GM21528 (cell line): Measurements from ENCODE around the gene ATP2A1.

Experiments used
- ATAC-seq: cut with Tn5 transposase; IDR thresholded peaks from one replicate; pipeline ENCODE4 v1.9.1; 2021; ENCODE audit warnings: mild to moderate bottlenecking, moderate library complexity; ENCODE audit not compliant: unreplicated experiment, low FRiP score

The ATP2A1 gene

DNA sequence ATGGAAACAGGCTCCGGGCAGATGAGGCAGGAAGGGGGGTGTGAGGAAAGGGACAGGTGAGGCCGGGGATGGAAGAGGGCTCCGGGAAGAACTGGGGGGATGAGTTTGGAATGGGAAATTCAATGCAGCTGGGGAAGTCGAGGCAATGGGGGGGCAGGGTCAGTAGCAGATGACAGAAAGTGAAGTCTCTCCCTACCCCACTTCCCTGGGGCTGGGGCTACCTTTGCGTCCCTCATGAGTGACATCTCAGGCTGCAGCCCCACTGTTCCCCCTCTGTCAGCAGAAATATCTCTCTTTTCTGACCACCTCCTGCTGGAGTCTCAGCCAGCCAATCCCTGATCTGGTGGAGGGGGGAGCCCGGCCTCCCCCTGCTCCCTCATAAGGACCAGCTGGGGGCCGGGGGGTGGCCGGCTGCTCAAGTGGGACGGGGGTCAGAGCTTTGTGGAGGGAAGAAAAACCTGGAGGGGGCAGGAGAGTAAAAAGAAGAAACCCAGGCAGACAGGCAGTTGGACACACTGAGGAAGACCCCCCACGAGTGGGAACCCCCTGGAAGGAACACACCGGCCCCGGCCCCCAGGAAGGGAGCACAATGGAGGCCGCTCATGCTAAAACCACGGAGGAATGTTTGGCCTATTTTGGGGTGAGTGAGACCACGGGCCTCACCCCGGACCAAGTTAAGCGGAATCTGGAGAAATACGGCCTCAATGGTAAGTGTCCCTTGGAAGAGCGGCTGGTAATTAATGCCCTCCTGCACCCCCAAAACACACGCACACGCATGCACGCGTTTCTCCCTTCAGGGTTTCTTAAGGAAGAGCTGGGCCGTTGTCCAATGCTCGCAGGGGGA is at the start of gene ATP2A1:
Gene ATP2A1, plus strand, starts transcription at position 406 of the 844 bp plus-strand sequence. Its CDS starts 184 bp downstream, at position 590.
- no peak for ATAC-seq

GRCh38 chr16:28829747-28830146 is 48.5 kb upstream of the ATP2A1 start:
- ATAC-seq: no peak

GRCh38 chr16:28830531-28830930 is 47.8 kb upstream of the ATP2A1 start:
- no peak for ATAC-seq

- ATAC-seq: no peak
Observed at GRCh38 chr16:28834349-28834748, 43.9 kb upstream of the ATP2A1 start.

DNA sequence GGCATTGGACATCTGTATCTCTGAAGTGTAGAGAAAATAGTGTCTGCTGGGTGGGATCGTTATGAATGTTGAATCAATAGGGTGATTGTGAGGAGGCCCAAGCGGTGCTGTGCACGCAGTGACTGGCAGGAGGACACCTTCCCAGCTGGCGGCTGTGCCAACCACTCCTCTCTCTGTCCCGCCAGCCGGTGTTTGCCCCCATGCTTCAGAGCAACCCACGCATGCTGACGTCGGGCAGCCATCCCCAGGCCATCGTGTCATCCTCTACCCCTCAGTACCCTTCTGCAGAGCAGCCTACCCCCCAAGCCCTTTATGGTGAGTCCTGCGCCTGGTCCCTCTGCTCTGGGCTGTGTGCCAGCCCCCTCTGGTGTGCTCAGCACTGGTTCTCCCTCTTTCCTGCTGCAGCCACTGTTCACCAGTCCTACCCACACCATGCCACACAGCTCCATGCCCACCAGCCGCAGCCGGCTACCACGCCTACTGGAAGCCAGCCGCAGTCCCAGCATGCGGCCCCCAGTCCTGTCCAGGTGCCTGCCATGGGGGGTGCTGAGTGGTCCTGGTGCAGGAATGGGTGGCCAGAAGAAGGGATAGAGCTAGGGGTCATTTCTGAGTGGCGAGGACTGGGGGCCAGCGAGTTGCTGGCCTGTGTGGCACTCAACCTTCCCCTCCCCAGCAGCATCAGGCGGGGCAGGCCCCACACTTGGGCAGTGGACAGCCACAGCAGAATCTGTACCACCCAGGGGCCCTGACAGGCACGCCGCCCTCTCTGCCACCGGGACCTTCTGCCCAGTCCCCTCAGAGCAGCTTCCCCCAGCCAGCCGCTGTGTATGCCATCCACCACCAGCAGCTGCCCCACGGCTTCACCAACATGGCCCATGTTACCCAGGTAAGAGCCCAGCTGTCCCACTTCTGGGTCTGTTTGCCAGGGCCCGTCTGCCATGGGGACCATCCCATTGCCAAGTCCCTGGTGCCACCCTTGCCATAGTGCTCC is 43.1 kb upstream of the ATP2A1 start:
- ATAC-seq: no peak

GRCh38 chr16:28835864-28836760 is 42.2 kb upstream of the ATP2A1 start:
- no peak for ATAC-seq

- ATAC-seq: no peak
Observed at GRCh38 chr16:28836761-28837064, 41.6 kb upstream of the ATP2A1 start.

GRCh38 chr16:28837672-28838557 is 40.4 kb upstream of the ATP2A1 start:
- no peak for ATAC-seq

- ATAC-seq: no peak
Observed at GRCh38 chr16:28838558-28838918, 39.8 kb upstream of the ATP2A1 start.

- ATAC-seq: no peak
Observed at GRCh38 chr16:28839004-28839639, 39.2 kb upstream of the ATP2A1 start.

- ATAC-seq: no peak
Observed at GRCh38 chr16:28839899-28840298, 38.4 kb upstream of the ATP2A1 start.

DNA sequence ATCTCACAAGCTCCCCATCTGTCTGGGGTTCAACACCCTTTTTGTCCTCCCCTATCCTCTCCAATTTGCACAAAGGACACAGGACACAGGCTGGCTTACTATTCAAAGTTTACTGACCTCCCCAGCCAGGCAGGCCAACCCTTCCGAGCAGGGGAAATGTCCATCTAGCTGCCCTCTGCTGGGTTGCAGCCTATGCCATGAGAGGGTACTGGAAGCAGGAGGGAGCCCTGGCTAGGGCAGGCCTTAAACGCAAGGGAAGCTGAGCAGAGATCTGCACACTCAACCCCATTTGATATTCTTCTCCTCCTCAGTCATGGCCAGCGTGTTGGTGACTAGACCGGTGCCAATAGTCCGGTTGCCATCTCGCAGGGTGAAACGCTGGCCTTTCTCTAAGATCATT is 35.6 kb upstream of the ATP2A1 start:
- no peak for ATAC-seq

- no peak for ATAC-seq
Observed at GRCh38 chr16:28843766-28844165, 34.5 kb upstream of the ATP2A1 start.

- no peak for ATAC-seq
Observed at GRCh38 chr16:28844226-28844885, 33.9 kb upstream of the ATP2A1 start.

DNA sequence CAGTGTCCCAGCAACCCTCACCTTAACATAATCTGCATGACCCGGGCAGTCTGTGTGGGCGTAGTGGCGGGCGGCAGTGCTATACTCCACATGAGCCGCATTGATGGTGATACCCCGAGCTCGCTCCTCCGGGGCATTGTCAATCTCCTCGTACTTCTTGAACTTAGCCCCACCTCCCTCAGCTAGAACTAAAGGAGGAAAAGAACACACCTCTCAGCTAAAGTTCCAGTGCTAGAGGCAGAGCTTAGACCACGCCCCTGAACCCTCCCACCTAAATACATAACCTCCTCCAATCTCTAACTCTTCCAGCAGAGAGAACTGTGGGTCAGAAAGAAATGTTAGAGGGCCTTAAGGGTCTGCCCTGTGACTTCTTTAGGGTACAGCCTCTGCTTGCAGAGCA is 33.0 kb upstream of the ATP2A1 start:
- ATAC-seq: no peak

DNA sequence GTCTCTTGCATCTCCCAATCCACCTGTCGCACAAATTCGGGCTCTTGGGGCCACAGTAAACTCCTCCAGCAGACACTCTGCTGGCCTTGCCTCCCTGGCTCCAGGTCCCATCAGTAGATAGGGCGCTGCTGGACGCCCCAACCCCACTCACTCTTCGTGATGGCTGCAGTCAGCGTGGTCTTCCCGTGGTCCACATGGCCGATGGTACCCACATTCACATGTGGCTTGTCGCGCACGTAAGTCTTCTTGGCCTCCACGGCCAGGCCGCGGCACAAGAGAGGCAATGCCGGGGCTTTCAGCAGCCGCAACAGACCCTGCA is 32.6 kb upstream of the ATP2A1 start:
- ATAC-seq: peak; percentile 12

- ATAC-seq: peak; percentile 83
Observed at GRCh38 chr16:28846080-28846932, 32.0 kb upstream of the ATP2A1 start, which contains the start of gene TUFM. TUFM (minus strand) TSS chr16:28846348; CDS start chr16:28846269, 79 bp downstream.

GRCh38 chr16:28846933-28847273 is 31.4 kb upstream of the ATP2A1 start:
- ATAC-seq: no peak
